Ecto neural progenitor cell (in vitro differentiated cells): ENCODE measurements around the gene NPEPL1.
"Not testable (repeated sequence)": the region's sequence is repeated elsewhere in the genome, so short reads cannot be mapped to it uniquely, and the experiment has no call there.

Experiments
- DNase-seq: peaks from one replicate; pipeline ENCODE4 v3.0.0-alpha.2; 2018; ENCODE audit warnings: low spot score

NPEPL1 gene

DNA sequence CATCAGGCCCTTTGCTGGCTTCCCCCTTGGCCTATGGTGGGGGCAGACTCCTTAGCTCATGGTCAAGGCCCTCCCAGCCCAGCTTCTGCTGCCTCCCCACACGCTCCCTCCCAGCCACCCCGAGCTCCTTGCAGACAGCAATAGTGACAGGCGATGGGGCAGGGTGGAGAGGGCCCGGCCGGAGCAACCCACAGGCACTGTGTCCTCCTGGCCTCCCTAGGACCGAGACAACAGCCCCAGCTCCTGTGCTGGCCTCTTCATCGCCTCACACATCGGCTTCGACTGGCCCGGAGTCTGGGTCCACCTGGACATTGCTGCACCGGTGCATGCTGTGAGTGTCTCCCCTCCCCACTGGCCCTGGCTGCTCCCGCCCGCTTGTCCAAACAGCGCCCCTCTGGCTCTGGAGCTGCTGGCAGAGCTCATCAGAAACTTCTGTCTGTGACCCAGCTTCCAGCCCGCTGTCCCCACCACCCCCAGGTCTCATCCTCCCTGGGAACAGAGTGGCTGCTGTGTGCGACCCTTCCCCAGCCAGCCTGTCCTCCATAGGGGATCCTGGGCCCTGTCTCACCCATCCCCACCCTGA is 21.8 kb downstream of the NPEPL1 start:
- peak; percentile 43 for DNase-seq

DNA sequence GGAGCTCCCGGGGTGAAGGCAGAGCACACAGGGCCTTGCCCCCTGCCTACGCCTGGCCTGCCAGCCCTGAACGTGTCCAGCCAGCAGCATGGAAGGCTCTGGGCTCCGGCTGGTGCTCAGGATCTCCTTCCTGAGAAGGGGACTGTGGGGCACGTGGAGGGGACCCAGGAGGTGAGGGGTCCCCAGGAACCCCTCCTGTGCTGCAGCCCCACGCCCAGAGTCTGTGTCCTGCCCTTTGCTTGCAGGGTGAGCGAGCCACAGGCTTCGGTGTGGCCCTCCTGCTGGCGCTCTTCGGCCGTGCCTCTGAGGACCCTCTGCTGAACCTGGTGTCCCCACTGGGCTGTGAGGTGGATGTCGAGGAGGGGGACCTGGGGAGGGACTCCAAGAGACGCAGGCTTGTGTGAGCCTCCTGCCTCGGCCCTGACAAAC is 22.3 kb downstream of the NPEPL1 start:
- peak; percentile 30 for DNase-seq

DNA sequence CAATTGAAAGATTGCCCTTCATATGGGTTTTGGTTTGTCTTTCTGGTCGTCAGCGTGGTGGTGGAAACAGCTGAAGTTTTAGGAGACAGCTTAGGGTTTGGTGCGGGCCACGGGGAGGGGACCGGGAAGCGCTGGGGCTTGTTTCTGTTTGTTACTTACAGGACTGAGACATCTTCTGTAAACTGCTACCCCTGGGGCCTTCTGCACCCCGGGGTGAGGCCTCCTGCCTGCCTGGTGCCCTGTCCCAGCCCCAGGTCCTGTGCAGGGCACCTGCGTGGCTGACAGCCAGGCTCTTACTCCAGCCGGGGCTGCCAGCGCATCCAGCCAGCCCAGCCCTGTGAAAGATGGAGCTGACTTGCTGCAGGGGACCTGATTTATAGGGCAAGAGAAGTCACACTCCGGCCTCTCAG is 22.8 kb downstream of the NPEPL1 start:
- DNase-seq, result peak; percentile 29

DNA sequence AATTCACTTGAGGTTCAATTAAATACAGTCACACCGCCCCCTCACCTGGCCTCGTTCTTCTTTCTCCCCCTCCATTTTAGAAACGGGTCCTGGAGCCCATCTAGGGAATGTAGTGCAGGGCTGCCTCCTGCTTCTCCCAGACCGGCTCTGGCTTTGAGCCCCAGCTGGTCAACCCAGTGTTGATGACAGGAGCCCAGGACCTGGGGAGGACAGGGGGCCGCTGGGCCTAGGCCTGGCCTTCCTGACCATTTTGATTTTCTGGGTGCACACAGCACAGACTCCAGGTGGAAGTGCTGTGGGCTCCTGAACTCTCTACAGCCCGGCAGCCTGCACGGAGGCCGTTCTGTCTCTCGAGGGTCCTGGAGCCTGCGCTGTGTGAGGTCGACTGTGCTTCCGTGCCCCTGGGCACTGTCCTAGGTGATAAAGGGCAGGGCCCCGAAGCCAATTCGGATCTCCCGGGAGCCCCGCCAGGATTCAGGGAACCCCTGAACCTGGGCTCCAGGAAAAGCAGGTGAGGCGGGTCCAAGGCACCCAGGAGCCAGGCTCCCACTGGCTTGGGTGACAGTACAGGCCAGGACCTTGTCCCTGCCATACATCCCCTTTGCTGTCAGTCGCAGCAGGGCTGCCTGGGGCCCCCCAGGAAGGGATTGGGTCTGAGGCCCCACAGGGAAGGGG is 23.3 kb downstream of the NPEPL1 start:
- peak; percentile 30 for DNase-seq

DNA sequence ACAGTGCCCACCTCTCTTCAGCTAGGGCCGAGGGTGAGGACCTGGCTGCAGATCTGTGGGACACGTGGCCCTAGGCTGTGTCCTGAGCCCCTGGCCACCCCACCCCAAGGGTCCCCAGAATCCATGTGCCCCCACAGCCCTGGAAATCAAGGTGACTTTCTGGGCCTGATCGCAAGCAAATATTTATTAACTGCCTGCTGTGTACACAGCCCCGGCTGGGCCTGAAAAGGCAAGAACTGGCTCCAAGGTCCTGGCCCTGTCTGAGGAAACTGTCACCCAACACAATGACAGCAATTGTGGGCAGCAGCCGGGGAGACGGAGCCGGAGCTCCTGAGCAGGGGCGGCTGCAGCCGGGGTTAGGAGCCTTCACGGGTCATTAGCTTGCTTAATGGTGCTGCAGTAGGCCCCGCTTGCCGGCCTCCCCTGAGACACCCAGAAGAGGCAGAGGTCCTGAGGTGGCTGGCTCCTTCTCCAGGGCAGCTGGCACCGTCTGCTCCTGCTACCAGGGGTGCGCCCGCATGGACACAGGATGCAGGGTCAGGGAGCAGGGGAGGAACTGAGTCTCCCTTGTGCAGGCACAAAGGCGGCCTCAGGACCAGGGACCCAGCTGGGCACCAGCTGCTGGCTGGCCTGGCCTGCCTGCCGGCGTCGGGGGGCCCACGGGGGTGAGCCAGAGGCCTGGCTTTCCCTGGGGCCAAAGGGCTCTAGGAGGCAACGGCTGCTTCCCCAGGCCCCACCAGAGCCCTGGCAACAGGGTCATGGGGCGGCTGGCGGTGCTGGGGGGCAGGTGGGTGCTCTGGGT is 24.1 kb downstream of the NPEPL1 start:
- DNase-seq, result peak; percentile 60

DNA sequence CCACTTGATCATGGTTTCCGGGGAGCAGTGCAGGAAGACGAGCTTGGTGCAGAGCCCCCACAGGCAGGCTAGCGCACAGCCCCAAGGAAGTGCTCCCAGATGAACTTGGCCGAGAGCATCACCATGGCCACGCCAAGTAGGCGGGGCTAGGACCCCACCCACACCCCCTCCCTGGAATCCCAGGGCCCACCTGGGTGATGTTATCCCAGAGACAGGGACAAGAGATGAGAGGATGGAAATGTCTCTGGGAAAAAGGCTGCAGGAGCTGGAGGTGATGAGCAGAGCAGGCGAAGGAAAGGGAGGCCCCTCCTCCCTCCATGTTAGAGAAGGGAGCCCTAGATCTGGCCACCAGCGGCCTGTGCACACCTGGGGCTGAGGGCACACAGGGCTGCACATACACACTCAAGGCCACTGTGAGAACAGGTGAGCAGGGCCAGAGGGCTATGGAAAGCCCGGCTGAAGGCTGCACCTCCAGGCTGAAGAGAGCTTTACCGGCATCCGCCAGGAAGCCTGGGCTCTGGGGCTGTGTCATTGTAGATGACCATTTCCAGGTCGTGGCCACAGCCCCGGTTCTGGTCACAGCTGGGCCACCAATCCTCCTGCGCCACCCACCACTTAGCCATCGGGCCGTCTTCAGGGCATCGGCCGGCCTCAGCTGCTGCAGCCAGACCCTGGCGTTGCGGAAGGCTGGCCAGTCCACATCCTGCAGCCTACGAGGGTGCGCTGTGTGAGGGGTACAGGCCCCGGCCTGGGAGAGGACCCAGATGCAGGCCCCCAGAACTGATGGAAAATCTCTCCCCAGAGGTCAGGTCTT is 24.9 kb downstream of the NPEPL1 start:
- peak; percentile 38 for DNase-seq

DNA sequence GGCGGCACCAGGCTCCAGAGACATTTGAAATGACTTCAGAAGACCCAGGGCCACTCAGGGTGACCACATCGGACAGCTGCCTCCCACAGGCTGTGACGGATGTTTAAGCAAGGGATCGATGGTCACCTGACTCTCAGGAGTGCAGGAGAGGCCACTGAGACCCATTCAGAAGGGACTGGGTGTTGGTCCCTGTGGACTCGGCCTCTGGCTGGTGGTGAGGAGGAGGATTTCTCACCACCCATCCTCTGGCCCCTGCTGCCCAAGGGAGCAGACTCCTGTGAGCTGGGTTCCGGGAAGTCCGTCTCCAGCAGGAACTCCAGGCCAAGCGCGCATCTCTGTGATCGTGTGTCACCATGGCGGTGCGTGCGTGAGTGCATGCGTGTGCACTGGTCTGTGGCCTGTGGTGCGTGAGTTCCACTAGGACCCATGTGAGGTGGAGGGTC is 25.5 kb downstream of the NPEPL1 start:
- peak; percentile 37 for DNase-seq

DNA sequence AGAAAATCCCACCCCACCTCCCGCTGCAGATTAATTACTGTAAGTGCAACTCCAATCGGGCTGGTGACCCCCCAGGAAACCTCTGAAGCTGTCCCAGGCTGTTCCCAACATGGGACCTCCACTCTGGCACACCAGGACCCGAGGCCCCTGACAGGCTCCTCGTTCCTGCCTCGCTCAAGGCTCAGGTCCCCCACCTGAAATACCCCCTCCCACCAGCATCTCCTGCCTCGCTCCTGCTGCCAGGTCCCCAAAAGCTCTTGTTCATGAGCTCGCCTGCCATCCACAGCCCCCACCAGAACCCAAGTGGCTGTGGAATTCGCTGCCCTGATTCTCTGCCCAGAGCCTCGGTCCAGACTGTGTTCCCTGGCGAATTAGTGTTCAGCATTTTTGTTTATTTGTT is 26.1 kb downstream of the NPEPL1 start:
- no peak for DNase-seq

DNA sequence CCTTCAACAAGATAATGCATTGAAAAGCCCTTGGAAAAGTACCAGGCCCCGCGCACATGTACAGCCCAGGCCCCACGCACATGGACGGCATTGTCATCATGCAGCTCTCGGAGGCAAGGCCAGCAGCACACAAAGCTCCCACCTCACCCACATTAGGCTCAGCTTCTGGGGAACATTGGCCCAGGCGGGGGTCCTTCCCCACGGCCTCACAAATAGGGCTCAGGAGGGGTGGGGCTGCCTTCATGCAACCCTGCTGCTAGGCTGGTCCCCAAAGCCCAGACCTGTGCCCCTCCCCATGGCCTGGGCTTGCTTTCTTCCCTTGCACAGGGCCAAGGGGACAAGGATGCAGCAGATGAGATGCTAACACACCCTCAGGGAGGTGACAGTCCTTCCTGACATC is 26.7 kb downstream of the NPEPL1 start:
- peak; percentile 27 for DNase-seq

DNA sequence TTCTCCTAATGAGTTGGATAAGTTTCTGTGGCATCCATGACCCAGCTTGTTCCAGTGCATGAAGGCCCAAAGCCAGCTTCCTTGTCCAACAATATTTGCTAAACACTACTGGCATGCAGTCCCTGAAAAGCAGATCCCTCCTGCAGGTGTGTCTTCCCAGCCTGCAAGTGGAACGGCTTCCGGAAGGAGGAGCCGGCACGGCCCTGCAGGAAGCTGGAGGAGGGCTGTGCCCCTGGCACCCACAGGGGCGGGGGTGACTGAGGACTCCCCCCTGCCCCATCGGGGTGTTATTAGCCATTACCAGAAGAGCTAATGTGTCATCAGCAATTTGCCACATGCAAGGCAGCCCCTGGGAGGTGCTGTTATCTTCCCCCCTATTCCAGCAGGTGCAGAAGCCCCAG is 27.4 kb downstream of the NPEPL1 start:
- DNase-seq, result peak; percentile 38

DNA sequence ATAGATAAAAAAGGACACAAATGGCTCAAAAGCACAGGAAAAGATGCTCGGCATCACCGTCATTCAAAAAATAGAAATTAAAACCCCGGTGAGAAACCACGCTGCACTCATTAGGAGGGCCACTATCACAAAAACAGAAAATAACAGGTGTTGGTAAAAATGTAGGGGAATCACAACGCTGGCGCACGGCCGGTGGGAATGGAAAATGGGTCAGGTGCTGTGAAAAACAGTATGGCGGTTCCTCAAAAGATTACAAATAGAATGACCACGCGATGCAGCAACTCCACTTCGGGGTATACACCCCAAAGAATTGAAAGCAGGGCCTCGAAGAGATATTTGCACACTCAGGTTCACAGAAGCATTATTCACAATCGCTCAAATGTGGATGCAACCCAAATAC is 28.3 kb downstream of the NPEPL1 start:
- DNase-seq, result no peak

DNA sequence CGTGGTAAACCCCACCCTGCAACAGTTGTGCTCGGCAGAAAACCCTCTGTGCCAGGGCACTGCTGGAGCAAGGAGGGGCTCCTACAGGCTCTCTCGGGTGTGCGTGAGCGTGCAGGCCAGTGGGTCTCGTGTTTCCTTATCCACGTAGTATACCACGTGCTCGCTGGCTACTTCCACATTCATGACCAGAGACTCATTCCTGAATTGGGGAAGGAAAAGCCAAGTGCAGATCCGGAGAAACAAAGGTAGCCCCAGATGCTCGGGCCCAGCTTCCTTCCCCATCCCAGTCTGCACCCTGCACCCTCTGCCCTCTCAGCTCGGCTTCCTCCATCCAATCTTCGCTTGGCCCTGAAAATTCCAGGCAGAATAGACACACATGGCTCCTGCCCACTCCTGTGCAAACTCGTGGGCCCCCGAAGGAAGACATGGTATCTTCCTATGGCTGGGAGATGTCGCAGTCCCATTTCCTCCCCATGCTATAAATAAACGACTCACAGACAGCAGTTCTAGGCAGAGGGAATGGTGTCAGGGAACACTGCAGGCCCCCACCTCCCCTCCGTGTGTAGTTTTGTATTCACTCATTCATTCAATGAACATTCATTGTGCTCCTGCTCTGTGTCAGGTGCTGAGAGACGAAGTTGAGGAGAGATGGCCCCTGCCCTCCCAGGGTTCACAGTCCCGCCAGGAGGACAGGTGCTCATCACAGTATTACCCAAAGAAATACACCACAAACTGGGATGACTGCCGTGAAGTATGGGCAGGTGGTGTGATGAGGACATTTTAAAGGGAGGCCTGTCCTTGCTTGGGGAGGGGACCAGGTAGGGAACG is 29.6 kb downstream of the NPEPL1 start:
- peak; percentile 29 for DNase-seq

DNA sequence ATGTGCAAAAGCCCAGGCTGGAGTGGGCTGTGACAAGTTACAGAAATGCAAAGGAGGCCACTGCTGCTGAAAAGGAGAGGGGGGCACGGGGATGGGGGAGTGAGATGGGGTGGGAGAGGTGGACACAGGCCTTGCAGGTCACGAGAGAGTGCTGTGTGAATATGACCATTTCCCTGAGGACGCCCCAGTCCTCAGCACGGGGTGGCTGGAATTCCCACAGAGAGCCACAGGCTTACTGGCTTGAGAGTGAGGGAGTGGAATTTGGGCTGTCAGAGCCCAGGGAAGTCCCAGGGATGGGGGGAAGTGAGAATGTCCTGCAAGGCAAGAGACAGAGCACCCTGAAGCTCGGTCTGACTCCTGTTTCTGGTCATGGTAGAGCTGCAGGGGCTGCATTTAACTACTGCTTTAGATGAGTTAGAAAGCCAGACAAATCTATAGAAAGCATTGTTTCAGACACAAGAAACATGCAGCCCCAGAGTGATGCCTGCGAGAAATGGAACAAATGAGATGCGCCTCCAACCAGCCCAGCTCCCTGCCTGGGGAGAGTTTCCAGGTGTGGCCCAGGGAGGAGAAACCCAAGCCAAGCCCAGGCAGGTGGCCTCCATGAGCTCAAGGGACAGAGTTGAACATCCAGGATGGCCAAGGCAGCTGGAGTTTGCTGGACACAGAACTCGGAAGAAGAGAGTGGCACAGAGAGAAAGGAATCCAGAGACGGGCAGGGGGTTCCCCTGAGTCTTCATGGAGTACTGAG is 30.5 kb downstream of the NPEPL1 start:
- DNase-seq, result peak; percentile 29

DNA sequence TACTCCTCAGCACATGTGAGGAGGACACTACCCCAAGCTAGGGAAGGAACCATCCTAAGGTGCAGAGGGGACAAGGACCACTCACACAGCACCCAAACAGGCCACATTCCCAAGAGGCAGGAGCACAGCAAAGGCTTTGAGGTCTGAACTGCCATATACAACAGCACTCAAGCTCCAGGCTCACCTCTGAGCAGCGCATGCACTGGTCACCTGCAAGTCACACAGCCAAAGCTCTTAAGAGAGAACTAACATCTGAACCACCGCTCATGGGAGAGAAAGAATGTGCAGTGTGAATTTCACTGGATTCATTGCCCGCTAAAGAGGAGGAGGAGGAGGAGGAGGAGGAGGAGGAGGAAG is 31.0 kb downstream of the NPEPL1 start:
- DNase-seq, result no peak

DNA sequence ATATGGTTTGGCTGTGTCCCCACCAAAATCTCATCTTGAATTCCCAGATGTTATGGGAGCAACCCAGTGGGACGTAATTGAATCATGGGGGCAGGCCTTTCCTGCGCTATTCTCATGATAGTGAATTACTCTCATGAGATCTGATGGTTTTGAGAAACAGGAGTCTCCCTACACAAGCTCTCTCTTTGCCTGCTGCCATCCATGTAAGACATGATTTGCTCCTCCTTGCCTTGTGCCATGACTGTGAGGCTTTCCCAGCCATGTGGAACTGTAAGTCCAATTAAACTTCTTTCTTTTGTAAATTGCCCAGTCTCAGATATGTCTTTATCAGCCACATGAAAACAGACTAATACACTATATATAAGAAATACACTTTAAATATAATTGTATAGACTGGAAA is 33.6 kb downstream of the NPEPL1 start:
- DNase-seq, result not testable (repeated sequence)

DNA sequence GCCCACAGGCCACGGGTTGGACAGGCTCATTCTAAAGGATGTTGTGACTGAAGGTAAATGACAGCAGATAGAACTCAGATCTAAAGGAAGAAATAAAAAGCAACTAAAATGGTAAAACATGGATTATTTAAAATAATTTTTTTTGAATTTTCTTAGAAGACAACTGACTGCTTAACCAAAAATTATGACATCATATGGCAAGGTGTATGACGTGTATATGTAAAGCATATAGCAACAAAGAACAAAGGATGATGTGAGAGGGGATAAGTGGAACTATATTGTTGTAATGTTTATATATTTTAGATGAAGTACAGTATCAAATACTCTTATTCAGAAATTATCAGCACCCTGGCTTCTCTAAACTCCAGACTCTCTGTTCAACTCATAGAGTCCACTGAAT is 38.6 kb downstream of the NPEPL1 start:
- DNase-seq, result no peak

DNA sequence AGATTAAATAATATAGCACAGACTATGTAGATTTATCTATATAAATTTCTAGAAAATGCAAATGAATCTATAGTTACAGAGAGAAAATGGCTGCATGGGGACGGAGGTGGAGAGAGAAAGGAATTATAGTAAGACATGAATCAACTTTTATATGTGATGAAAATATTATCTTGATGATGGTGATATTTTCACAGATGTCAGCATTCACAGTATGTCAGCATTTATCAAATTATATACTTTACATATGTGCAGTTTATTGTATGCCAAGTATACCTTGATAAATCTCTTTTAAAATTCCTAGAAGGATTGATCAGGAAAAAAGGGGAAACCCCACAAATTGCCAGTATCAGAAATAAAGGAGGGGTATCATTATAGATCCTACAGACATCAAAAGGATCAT is 44.6 kb downstream of the NPEPL1 start:
- no peak for DNase-seq

DNA sequence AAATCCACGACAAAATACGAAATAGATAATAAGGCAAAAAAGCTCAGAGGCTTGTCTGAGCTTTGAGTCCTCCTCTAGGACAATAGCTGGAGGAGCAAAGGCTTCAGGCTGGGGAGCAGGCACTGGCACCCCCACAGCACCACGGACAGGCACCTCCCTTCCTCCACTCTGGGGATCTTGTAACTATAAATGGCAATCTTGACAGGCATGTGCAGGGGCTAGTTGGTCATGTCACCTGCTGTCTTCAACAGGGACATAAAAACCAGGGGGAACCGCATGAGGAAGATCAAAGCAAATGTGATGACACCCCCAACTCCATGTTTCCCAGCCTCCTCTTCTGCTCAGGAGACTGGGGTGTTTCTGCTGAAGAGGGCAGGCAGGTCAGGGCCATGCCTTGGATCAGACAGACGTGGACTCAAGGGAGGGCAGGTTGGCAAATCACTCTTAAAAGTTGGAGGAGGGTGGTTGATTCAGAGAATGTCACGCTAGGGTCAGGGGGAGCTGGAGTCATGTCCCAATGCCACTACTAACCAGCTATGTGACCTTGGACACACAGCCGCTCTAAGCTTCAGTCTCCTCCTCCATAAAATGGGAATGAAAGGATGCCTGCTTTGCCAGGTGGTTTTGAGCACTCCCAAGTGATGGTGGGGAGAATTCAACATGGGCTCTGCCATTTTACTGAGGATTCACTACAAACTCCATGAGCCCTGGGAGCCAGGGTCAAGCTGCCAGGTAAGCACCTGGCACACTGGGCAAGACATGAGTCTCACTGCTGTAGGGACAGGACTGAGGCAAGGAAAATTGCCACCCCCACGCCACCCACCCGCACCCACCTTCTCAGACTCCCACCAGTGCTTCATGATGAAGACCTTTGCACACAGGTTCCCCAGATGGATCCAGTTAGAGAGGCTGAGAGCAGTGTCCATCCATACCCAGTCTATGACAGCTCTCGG is 48.0 kb downstream of the NPEPL1 start:
- no peak for DNase-seq

DNA sequence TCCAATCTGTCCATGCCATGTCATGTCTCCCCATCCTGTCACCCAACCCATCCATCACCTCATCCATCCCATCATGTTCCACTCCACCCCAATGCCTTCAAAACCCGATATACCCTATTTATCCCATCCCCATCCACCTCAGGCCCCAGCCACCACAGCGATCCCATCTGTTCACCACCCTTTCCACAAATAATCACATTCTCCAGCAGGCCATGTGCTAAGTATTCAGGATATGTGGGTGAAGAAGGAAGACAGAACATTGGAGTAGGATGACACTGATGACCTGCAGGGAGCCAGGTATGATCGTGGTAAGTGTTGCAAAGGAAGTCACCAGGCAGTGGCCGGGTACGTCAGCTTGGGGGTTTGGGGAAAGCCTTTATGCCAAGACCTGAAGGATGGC is 48.8 kb downstream of the NPEPL1 start:
- DNase-seq, result no peak
